Measurements from ENCODE around the gene KDM4C. TPM values are rescaled to one million over a fixed set of nuclear protein-coding genes. Genes with fewer than 3 reads are reported as not detected.

KDM4C gene
- total and polyA plus RNA-seq, 2 donors (not counting 1 experiment from before 2014, with no cell fraction given), result 49.7 to 141 TPM

DNA sequence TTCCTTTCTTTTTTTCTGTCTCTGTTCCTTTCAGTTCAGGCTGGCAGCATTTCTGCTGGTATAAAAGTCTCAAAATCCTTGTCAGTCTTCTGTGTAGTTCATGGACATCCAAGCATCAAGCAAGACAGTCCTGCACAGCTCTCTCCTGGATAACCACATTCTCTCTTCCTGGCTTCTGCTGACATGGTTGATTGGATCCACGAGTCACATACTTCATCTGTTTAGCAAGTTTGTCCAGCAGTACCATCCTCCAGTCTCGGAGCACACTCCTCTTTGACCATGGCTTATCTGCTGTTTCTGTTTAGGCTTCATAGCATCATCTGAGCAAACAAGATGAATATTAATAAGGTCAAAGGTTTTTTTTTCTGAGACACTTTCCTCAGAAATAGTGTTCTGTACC is 220.8 kb downstream of the KDM4C start:
- no peaks in the 10 kb centered on the region for H3K9me3 Mint-ChIP-seq (ENCODE audit: insufficient read depth)
- no peak overlapping the region for H3K27ac Mint-ChIP-seq
- ChIA-PET POLR2A (no interaction called here), CTCF (no interaction called here)
- intact Hi-C loops (cut with micrococcal nuclease), result no loop called here
- DNase-seq, result no peak
- Histone ChIP-seq H3K36me3 (replicated peaks in 1 of 2; ENCODE audit: control extremely low read depth in 1 of 2, control insufficient read depth in 1 of 2, extremely low read depth in 1 of 2, insufficient read depth in 2 of 2, low read length in 1 of 2) (peaks cover 0 to 45% of the 10 kb centered on the region in 2 experiments), H3K4me1 (ENCODE audit: control insufficient read depth in 2 of 2, insufficient read depth in 2 of 2, low read length in 2 of 2) (no peaks in the 10 kb centered on the region), H4K20me1 (ENCODE audit: control insufficient read depth, insufficient read depth, low read length, poor library complexity, severe bottlenecking) (peaks cover 15% of the 10 kb centered on the region), H2AFZ (ENCODE audit: insufficient read depth, low read depth, low read length, poor library complexity, severe bottlenecking) (no peak overlapping the region), H3K9me3 (ENCODE audit: control extremely low read depth in 1 of 3, control insufficient read depth in 2 of 3, insufficient read depth in 1 of 3, low read length in 2 of 3) (no peaks in the 10 kb centered on the region), H3K79me2 (ENCODE audit: control insufficient read depth, insufficient read depth, low read length) (peaks cover 4% of the 10 kb centered on the region), H3K4me3 (ENCODE audit: control extremely low read depth in 1 of 5, extremely low read depth in 1 of 5, insufficient read depth in 1 of 5, low read depth in 2 of 5, low read length in 4 of 5) (no peak overlapping the region), H3K4me2 (replicated peaks; ENCODE audit: low read depth, low read length, poor library complexity, severe bottlenecking) (no peak overlapping the region), H3K27me3 (replicated peaks in 1 of 4; ENCODE audit: control extremely low read depth in 1 of 4, control insufficient read depth in 3 of 4, insufficient read depth in 4 of 4, low read length in 3 of 4) (no peaks in the 10 kb centered on the region), H3K9ac (ENCODE audit: low read length) (no peak overlapping the region), H3K27ac (ENCODE audit: low read length in 2 of 2) (no peak overlapping the region)
- ATAC-seq (ENCODE audit: low read depth), result no peak
- 95% methylated on average over 2 of the region's 2 CpGs for WGBS (ENCODE audit: insufficient coverage)
- TF ChIP-seq, protein P1, sequence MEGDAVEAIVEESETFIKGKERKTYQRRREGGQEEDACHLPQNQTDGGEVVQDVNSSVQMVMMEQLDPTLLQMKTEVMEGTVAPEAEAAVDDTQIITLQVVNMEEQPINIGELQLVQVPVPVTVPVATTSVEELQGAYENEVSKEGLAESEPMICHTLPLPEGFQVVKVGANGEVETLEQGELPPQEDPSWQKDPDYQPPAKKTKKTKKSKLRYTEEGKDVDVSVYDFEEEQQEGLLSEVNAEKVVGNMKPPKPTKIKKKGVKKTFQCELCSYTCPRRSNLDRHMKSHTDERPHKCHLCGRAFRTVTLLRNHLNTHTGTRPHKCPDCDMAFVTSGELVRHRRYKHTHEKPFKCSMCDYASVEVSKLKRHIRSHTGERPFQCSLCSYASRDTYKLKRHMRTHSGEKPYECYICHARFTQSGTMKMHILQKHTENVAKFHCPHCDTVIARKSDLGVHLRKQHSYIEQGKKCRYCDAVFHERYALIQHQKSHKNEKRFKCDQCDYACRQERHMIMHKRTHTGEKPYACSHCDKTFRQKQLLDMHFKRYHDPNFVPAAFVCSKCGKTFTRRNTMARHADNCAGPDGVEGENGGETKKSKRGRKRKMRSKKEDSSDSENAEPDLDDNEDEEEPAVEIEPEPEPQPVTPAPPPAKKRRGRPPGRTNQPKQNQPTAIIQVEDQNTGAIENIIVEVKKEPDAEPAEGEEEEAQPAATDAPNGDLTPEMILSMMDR (IDR thresholded peaks at IDR 0.05), result no peak
- no peak for TF ChIP-seq EZH2 (IDR thresholded peaks at IDR 0.05; ENCODE audit: borderline replicate concordance, insufficient read depth, low read depth, low read length, poor library complexity, severe bottlenecking)
- H3K4me1 Mint-ChIP-seq, result peaks cover 3% of the 10 kb centered on the region
- no peak overlapping the region for H3K4me3 Mint-ChIP-seq
- H3K27me3 Mint-ChIP-seq, result no peaks in the 10 kb centered on the region

DNA sequence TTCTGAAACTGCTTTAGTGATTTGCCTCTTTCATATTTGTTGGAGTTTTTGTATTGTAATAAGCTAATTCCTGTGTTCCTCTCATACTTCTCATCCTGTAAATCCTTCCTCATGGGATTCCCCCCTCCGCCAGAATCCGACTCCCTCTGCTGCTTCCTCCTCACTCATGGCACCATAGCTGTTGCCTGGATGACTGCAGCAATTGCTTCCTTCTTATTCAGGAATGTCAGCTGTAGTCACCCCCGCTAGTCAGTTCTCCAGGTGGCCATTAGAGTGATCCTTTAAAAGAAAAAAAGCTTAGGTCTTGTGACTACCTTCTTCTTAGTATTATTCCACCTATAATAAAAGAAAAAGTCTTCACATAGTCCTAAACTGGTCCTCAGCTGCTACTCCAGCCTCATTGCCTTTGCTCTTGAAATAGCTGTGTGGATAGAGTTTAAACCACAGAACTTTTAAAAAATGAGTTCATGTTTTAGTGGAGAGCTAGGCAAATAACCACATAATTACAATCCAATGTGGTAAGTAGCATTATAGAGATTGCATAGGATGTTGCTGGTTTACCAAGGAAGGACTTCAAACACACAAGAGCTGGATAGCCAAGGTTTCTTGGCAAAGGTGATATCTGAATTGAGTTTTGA is 227.3 kb downstream of the KDM4C start:
- DNase-seq, result no peak
- no peak overlapping the region for H3K4me3 ChIP-seq (ENCODE audit: control extremely low read depth in 1 of 5, extremely low read depth in 1 of 5, insufficient read depth in 1 of 5, low read depth in 2 of 5, low read length in 4 of 5)
- H4K20me1 ChIP-seq (ENCODE audit: control insufficient read depth, insufficient read depth, low read length, poor library complexity, severe bottlenecking), result peaks cover 2% of the 10 kb centered on the region
- H2AFZ ChIP-seq (ENCODE audit: insufficient read depth, low read depth, low read length, poor library complexity, severe bottlenecking), result no peak overlapping the region
- no peaks in the 10 kb centered on the region for H3K4me1 Mint-ChIP-seq
- ChIA-PET CTCF (no interaction called here), POLR2A (no interaction called here)
- intact Hi-C loops (cut with micrococcal nuclease), result no loop called here
- WGBS (ENCODE audit: insufficient coverage), result 100% methylated on average over 2 of the region's 3 CpGs
- no peaks in the 10 kb centered on the region for H3K9me3 ChIP-seq (ENCODE audit: control extremely low read depth in 1 of 3, control insufficient read depth in 2 of 3, insufficient read depth in 1 of 3, low read length in 2 of 3)
- H3K9ac ChIP-seq (ENCODE audit: low read length), result no peak overlapping the region
- no peak for ATAC-seq (ENCODE audit: low read depth)
- H3K27me3 Mint-ChIP-seq, result no peaks in the 10 kb centered on the region
- H3K27ac ChIP-seq (ENCODE audit: low read length in 2 of 2), result no peak overlapping the region
- H3K9me3 Mint-ChIP-seq (ENCODE audit: insufficient read depth), result no peaks in the 10 kb centered on the region
- no peaks in the 10 kb centered on the region for H3K79me2 ChIP-seq (ENCODE audit: control insufficient read depth, insufficient read depth, low read length)
- no peaks in the 10 kb centered on the region for H3K27me3 ChIP-seq (replicated peaks in 1 of 4; ENCODE audit: control extremely low read depth in 1 of 4, control insufficient read depth in 3 of 4, insufficient read depth in 4 of 4, low read length in 3 of 4)
- H3K4me2 ChIP-seq (replicated peaks; ENCODE audit: low read depth, low read length, poor library complexity, severe bottlenecking), result no peak overlapping the region
- no peak overlapping the region for H3K27ac Mint-ChIP-seq
- H3K4me3 Mint-ChIP-seq, result no peak overlapping the region
- H3K4me1 ChIP-seq (ENCODE audit: control insufficient read depth in 2 of 2, insufficient read depth in 2 of 2, low read length in 2 of 2), result no peaks in the 10 kb centered on the region
- TF ChIP-seq EZH2 (IDR thresholded peaks at IDR 0.05; ENCODE audit: borderline replicate concordance, insufficient read depth, low read depth, low read length, poor library complexity, severe bottlenecking), result no peak
- TF ChIP-seq, protein P1 (IDR thresholded peaks at IDR 0.05), result no peak
- H3K36me3 ChIP-seq (replicated peaks in 1 of 2; ENCODE audit: control extremely low read depth in 1 of 2, control insufficient read depth in 1 of 2, extremely low read depth in 1 of 2, insufficient read depth in 2 of 2, low read length in 1 of 2), result peaks cover 10 to 74% of the 10 kb centered on the region in 2 experiments
